Upper lobe of left lung (tissue), 6 donors: ENCODE data around the gene INKA2. TPM values are rescaled to one million over a fixed set of nuclear protein-coding genes. Genes with fewer than 3 reads are reported as not detected.

Experiments
- ATAC-seq, 2 donors: fragments of 200-7000 bp; cut with Tn5 transposase; one replicate each; pipeline ENCODE4 v1.9.1; 2022; ENCODE audit warnings: mild to moderate bottlenecking in 2 of 2, moderate library complexity in 2 of 2; ENCODE audit not compliant: low FRiP score in 2 of 2
- DNase-seq, 2 donors: peaks; one replicate each; pipeline ENCODE4 v3.0.0-alpha.2; 2019 to 2020
- H3K27ac ChIP-seq, 4 donors: fragments of 200-600 bp; sonication (generic); one replicate each; pipeline ENCODE4 v1.5.1; 2016 to 2019
- H3K27me3 ChIP-seq, 4 donors: fragments of 200-600 bp; sonication (generic); one replicate each; pipeline ENCODE4 v1.5.1; 2017 to 2019
- H3K36me3 ChIP-seq, 4 donors: fragments of 200-600 bp; sonication (generic); one replicate each; pipeline ENCODE4 v1.5.1; 2016 to 2019
- H3K4me1 ChIP-seq, 4 donors: fragments of 200-600 bp; sonication (generic); one replicate each; pipeline ENCODE4 v1.5.1; 2018 to 2019
- H3K4me3 ChIP-seq, 4 donors: fragments of 200-600 bp; sonication (generic); one replicate each; pipeline ENCODE4 v1.5.1; 2017 to 2019; ENCODE audit warnings: mild to moderate bottlenecking in 2 of 4, moderate library complexity in 1 of 4
- H3K9me3 ChIP-seq, 4 donors: fragments of 200-600 bp; sonication (generic); one replicate each; pipeline ENCODE4 v1.5.1; 2018 to 2019
- EP300 ChIP-seq, 4 donors: sonication (generic); formaldehyde crosslinking; IDR thresholded peaks; one replicate each; pipeline ENCODE4 v1.5.1; 2017; ENCODE audit warnings: antibody characterized with exemption in 4 of 4, control low read depth in 2 of 4
- POLR2A ChIP-seq, 4 donors: fragments of 450-650 bp; IDR thresholded peaks; one replicate each; pipeline ENCODE4 v1.5.1; 2016 to 2017; ENCODE audit warnings: antibody characterized with exemption in 4 of 4, mild to moderate bottlenecking in 2 of 4
- POLR2AphosphoS5 ChIP-seq, 2 donors: sonication (generic); formaldehyde crosslinking; IDR thresholded peaks; one replicate each; pipeline ENCODE4 v1.5.1; 2017; ENCODE audit warnings: antibody characterized with exemption in 2 of 2
- WGBS, 2 donors: methylation state at CpG; one replicate each; pipeline ENCODE4 v1.1.5; 2017 to 2018; 5-methylcytosine and 5-hydroxymethylcytosine counted together
- total RNA-seq, 6 donors: library from RNA; depleted of rRNA in 4 of 6; stranded (reverse); fragments of >200 nt in 4 of 6; gene quantifications; one replicate each; pipeline versions ENCODE4 v1.1.0 to v1.2.1, GENCODE V29; 2016 to 2021
- TF ChIP-seq, protein P1 (sequence below), 6 experiments: fragments of 450-650 bp in 4 of 6; fragments of 200-600 bp in 2 of 6; sonication (generic) in 2 of 6; IDR thresholded peaks; one replicate each; pipeline ENCODE4 v1.5.1; 2016 to 2019; ENCODE audit warnings: antibody characterized with exemption in 6 of 6
- donor health status: DM: no; HTN: no; CAD: no; lungs with moderate emphysema.
- donor health status: DM: no; HTN: yes; CAD: no; lungs with severe emphysema.

Gene INKA2
- total RNA-seq, 6 donors from 2014 or later, result 4.5 to 11.5 (median 7.4) TPM

DNA sequence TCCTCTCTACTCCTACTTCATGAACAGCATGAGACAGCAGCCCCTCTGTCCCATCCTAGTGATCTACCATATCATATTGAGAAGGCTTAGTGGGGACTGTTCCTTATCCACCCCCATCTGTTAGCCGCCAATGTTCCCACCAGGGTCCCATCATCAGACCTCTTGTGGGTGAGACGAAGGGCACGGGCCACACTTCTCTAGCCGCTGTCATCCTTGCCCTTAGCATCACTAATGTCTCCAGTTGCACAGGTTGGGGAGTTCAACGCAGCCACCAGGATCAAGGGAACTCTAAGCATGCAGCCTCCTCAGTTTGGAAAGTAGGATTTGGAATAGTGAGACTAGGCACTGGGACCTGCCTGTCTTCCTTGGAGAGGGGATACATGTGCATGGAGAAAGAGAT, 20.1 kb downstream of the INKA2 start:
- no peaks in the 10 kb centered on the region for H3K27me3 ChIP-seq
- TF ChIP-seq EP300 (IDR thresholded peaks at IDR 0.05) (no peak), POLR2A (IDR thresholded peaks at IDR 0.05) (no peak), POLR2AphosphoS5 (IDR thresholded peaks at IDR 0.05) (no peak)
- TF ChIP-seq, protein P1, sequence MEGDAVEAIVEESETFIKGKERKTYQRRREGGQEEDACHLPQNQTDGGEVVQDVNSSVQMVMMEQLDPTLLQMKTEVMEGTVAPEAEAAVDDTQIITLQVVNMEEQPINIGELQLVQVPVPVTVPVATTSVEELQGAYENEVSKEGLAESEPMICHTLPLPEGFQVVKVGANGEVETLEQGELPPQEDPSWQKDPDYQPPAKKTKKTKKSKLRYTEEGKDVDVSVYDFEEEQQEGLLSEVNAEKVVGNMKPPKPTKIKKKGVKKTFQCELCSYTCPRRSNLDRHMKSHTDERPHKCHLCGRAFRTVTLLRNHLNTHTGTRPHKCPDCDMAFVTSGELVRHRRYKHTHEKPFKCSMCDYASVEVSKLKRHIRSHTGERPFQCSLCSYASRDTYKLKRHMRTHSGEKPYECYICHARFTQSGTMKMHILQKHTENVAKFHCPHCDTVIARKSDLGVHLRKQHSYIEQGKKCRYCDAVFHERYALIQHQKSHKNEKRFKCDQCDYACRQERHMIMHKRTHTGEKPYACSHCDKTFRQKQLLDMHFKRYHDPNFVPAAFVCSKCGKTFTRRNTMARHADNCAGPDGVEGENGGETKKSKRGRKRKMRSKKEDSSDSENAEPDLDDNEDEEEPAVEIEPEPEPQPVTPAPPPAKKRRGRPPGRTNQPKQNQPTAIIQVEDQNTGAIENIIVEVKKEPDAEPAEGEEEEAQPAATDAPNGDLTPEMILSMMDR (IDR thresholded peaks at IDR 0.05), result no peak
- 99 to 100% methylated on average over 5 of the region's 5 CpGs for WGBS, 2 donors
- DNase-seq, result no peak
- no peak overlapping the region for H3K4me3 ChIP-seq
- no peaks in the 10 kb centered on the region for H3K9me3 ChIP-seq
- H3K4me1 ChIP-seq, result peaks cover 30 to 41% (median 33%) of the 10 kb centered on the region in 4 donors
- peaks cover 0 to 10% (median 0%) of the 10 kb centered on the region in 4 donors for H3K36me3 ChIP-seq
- peak overlapping the region; percentile 26 to 84 (median 83) for H3K27ac ChIP-seq
- no peak for ATAC-seq

DNA sequence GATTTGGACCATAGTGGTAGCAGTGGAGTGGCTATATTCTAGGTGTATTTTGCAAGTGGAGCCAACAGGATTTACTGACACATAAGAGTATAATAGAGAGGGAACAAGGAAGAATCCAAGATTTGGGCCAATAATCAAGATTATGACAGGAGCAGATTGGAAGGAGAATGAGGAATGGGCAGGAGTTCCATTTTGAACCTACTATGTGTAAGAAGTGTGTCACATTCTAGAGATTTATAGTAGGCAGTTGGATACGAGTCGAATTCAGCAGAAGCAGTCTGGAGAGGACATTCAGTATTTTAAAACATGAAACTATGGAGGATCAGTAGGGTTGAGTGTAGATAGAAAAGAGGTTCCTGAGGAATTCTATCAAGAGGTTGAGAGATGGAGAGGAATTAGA, 21.7 kb downstream of the INKA2 start:
- TF ChIP-seq POLR2A (IDR thresholded peaks at IDR 0.05) (no peak), POLR2AphosphoS5 (IDR thresholded peaks at IDR 0.05) (no peak), EP300 (IDR thresholded peaks at IDR 0.05) (no peak)
- TF ChIP-seq, protein P1 (IDR thresholded peaks at IDR 0.05), result no peak
- Histone ChIP-seq H3K9me3 (no peaks in the 10 kb centered on the region), H3K27me3 (no peaks in the 10 kb centered on the region), H3K36me3 (peaks cover 0 to 10% (median 0%) of the 10 kb centered on the region in 4 donors), H3K4me3 (no peak overlapping the region), H3K27ac (no peak overlapping the region), H3K4me1 (peaks cover 28 to 35% (median 31%) of the 10 kb centered on the region in 4 donors)
- ATAC-seq (no peak), DNase-seq (no peak)
- 96 to 98% methylated on average over 2 of the region's 2 CpGs for WGBS, 2 donors

DNA sequence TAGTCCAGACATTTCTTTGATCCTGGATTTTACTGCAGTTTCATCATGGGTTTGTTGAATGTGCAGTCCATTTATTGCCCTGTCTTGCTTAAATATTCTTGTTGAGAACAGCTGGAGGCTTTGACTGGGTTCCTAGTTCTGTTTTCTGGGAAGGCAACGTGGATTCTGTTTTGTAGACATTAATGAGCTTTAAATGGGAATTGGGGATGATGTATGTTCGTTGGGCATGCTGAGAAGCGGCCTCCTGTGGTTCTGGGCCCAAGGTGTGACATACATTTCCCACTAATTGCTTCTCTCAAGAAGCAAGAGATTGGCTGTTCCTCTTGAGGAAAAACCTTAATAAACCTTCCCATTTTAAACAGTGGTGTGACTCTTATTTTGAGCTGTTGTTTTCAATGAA, 22.9 kb downstream of the INKA2 start:
- DNase-seq, result no peak
- WGBS, 2 donors, result 64 to 75% methylated on average over 3 of the region's 3 CpGs
- ATAC-seq, result no peak
- Histone ChIP-seq H3K4me3 (no peak overlapping the region), H3K4me1 (peaks cover 18 to 24% (median 20%) of the 10 kb centered on the region in 4 donors), H3K36me3 (peaks cover 0 to 15% (median under 1%) of the 10 kb centered on the region in 4 donors), H3K27ac (no peak overlapping the region), H3K9me3 (no peaks in the 10 kb centered on the region), H3K27me3 (no peaks in the 10 kb centered on the region)
- no peak for TF ChIP-seq EP300 (IDR thresholded peaks at IDR 0.05)
- TF ChIP-seq POLR2A (IDR thresholded peaks at IDR 0.05), result no peak
- no peak for TF ChIP-seq POLR2AphosphoS5 (IDR thresholded peaks at IDR 0.05)
- TF ChIP-seq, protein P1 (IDR thresholded peaks at IDR 0.05), result no peak

DNA sequence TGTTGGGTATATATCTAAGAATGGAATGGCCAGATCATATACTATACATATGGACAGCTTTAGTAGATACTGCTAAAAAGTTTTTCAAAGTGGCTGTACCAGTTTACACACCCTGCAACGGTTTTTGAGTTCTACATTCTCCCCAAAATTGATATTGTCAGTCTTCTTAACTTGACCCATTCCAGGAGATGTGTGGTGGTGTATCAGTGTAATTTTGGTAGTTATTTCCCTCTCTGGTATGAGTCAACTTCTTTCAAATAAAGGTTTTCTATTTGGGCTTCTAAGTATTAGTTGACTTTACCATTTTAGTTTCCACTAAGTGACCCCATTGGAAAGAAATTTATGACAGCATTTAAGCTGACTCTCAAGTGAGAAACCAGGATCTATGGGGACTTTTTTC, 29.2 kb downstream of the INKA2 start:
- DNase-seq (no peak), ATAC-seq (no peak)
- no peak overlapping the region for H3K27ac ChIP-seq
- no peak overlapping the region for H3K4me3 ChIP-seq
- no peaks in the 10 kb centered on the region for H3K27me3 ChIP-seq
- TF ChIP-seq POLR2AphosphoS5 (IDR thresholded peaks at IDR 0.05), result no peak
- TF ChIP-seq EP300 (IDR thresholded peaks at IDR 0.05), result no peak
- TF ChIP-seq, protein P1 (IDR thresholded peaks at IDR 0.05), result no peak
- TF ChIP-seq POLR2A (IDR thresholded peaks at IDR 0.05), result no peak
- peaks cover 4 to 58% (median 14%) of the 10 kb centered on the region in 4 donors for H3K36me3 ChIP-seq
- no peaks in the 10 kb centered on the region for H3K9me3 ChIP-seq
- peaks cover 0 to 7% (median 3%) of the 10 kb centered on the region in 4 donors for H3K4me1 ChIP-seq
- WGBS, 2 donors, result 56 to 70% methylated on average over 1 of the region's 1 CpG

DNA sequence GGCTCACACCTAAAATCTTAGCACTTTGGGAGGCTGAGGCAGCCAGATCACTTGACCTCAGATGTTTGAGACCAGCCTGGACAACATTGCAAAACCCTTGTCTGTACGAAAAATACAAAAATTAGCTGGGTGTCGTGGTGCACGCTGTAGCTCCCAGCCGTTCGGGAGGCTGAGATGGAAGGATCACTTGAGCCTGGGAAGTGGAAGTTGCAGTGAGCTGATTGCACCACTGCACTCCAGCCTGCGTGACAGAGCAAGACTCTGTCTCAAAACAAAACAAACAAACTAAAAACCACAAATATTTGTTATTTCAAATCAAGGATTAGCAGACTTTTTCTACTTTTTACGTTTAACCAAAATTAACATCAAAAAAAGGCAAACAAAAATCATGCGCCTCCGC, 31.3 kb downstream of the INKA2 start:
- Histone ChIP-seq H3K4me3 (no peak overlapping the region), H3K27me3 (no peaks in the 10 kb centered on the region), H3K9me3 (no peaks in the 10 kb centered on the region), H3K36me3 (peaks cover 4 to 78% (median 26%) of the 10 kb centered on the region in 4 donors), H3K4me1 (peaks cover 0 to 7% (median 3%) of the 10 kb centered on the region in 4 donors), H3K27ac (peak overlapping the region in 2 of 4 donors; percentile 23 to 43)
- 46 to 51% methylated on average over 9 of the region's 9 CpGs for WGBS, 2 donors
- peak in 1 of 2 donors; percentile 46 for ATAC-seq
- peak in 1 of 2 donors; percentile 75 for DNase-seq
- TF ChIP-seq, protein P1 (IDR thresholded peaks at IDR 0.05), result no peak
